Ascending aorta (tissue), 2 donors: ENCODE data around the gene CNPY4. TPM values are rescaled to one million over a fixed set of nuclear protein-coding genes. Genes with fewer than 3 reads are reported as not detected.

Source experiments
- DNase-seq, 2 donors: peaks; one replicate each; pipeline ENCODE4 v3.0.0-alpha.2; 2019; ENCODE audit warnings: low spot score in 2 of 2
- H3K27ac ChIP-seq, 2 donors: fragments of 200-600 bp; sonication (generic); one replicate each; pipeline ENCODE4 v1.5.1; 2016 to 2017; ENCODE audit warnings: mild to moderate bottlenecking in 1 of 2
- H3K27me3 ChIP-seq: fragments of 200-600 bp; sonication (generic); one replicate; pipeline ENCODE4 v1.5.1; 2017
- H3K36me3 ChIP-seq, 2 donors: fragments of 200-600 bp; sonication (generic); one replicate each; pipeline ENCODE4 v1.5.1; 2016
- H3K4me1 ChIP-seq, 2 donors: fragments of 200-600 bp; sonication (generic); one replicate each; pipeline ENCODE4 v1.5.1; 2016 to 2017; ENCODE audit warnings: mild to moderate bottlenecking in 1 of 2
- H3K4me3 ChIP-seq, 2 donors: fragments of 200-600 bp; sonication (generic); one replicate each; pipeline ENCODE4 v1.5.1; 2016 to 2017; ENCODE audit warnings: mild to moderate bottlenecking in 1 of 2
- H3K9me3 ChIP-seq, 2 donors: fragments of 200-600 bp; sonication (generic); one replicate each; pipeline ENCODE4 v1.5.1; 2016
- CTCF ChIP-seq, 3 experiments: fragments of 200-600 bp in 2 of 3; fragments of 450-650 bp in 1 of 3; sonication (generic) in 2 of 3; IDR thresholded peaks; one replicate each; pipeline ENCODE4 v1.5.1; 2016 to 2019; ENCODE audit warnings: antibody characterized with exemption in 3 of 3, mild to moderate bottlenecking in 1 of 3, moderate library complexity in 1 of 3
- intact Hi-C: fragments of 100-400 bp; cut with DNase I; formaldehyde crosslinking; loops from one replicate; pipeline ENCODE4 v1.15.1; 2023
- total RNA-seq: library from RNA; depleted of rRNA; stranded (reverse); fragments of >200 nt; gene quantifications from one replicate; pipeline ENCODE4 v1.1.0, GENCODE V29; 2016

Gene CNPY4
- total RNA-seq, 1 donor from 2014 or later, result 1.4 TPM

DNA sequence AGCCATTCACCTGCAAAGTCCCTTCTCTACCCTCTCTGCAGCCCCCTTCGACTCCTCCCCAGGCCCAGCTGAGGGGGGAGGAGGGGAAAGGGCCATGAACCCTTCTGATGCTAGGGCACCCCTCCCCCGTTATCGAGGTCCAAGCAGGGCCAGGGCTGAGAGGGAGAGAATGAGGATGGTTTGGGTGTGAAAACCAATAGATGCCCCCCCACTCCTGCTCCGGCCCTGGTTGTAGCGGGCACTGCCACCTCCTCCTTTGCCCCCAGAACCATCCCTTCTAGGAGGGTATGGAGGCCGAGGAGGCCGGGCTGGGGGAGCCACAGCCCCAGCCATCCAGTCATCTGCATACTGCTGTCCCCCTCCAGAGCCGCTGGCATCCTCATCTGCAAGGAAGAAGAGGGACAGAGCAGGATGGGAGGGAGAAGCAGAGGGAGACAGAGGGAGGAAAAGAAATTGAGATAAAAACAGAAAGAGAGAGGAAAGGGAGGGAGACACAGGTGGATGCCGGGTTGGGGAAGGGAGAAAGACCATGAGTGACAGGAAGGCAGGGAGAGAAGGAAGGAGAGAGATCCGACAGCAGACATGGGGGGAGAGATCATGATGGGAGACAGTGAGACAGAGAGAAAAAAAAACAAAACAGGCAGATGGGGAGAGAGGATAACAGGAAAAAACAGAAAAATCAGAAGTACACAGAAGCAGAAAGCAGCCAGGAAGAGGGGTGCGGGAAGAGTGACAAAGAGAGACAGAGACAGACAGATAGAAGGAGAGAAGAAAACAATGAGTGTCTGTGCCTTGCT is 50.9 kb downstream of the CNPY4 start:
- intact Hi-C loops, result no loop called here
- Histone ChIP-seq H3K27ac (no peak overlapping the region), H3K27me3 (no peaks in the 10 kb centered on the region), H3K9me3 (no peaks in the 10 kb centered on the region), H3K36me3 (no peaks in the 10 kb centered on the region), H3K4me3 (no peak overlapping the region), H3K4me1 (peaks cover 2 to 10% of the 10 kb centered on the region in 2 donors)
- no peak for TF ChIP-seq CTCF (IDR thresholded peaks at IDR 0.05)
- no peak for DNase-seq

GRCh38 chr7:100171087-100171681 is 51.8 kb downstream of the CNPY4 start:
- Histone ChIP-seq H3K9me3 (no peaks in the 10 kb centered on the region), H3K4me1 (peaks cover 2 to 10% of the 10 kb centered on the region in 2 donors), H3K27me3 (no peaks in the 10 kb centered on the region), H3K4me3 (peak overlapping the region; percentile 56 to 68), H3K36me3 (no peaks in the 10 kb centered on the region), H3K27ac (no peak overlapping the region)
- TF ChIP-seq CTCF (IDR thresholded peaks at IDR 0.05), result no peak
- intact Hi-C loops, result no loop called here
- DNase-seq, result no peak

DNA sequence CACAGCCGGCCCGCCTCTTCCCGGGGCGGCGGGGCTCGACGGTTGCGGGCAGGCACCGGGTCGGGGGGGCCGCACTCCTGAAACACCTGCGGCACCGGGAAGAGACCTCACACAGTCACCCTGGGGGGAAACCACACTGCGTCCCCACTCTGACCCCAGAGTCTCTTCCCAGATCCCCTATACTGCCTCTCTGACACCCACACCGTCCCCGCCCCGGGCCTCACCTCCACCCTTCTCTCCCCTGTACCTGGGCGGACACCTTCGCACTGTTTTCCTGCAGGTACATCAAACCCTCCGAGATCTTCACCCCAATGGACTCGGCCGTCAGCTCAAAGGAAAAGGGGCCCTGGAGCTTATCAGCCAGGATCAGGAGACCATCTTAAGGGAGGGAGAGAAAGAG is 52.4 kb downstream of the CNPY4 start:
- TF ChIP-seq CTCF (IDR thresholded peaks at IDR 0.05), result no peak
- intact Hi-C loops, result no loop called here
- Histone ChIP-seq H3K4me3 (peak overlapping the region; percentile 56 to 68), H3K27me3 (no peaks in the 10 kb centered on the region), H3K4me1 (peaks cover 2 to 12% of the 10 kb centered on the region in 2 donors), H3K36me3 (no peaks in the 10 kb centered on the region), H3K9me3 (no peaks in the 10 kb centered on the region), H3K27ac (no peak overlapping the region)
- no peak for DNase-seq

- Histone ChIP-seq H3K36me3 (no peaks in the 10 kb centered on the region), H3K4me1 (peaks cover 5 to 14% of the 10 kb centered on the region in 2 donors), H3K27me3 (no peaks in the 10 kb centered on the region), H3K27ac (no peak overlapping the region), H3K9me3 (no peaks in the 10 kb centered on the region), H3K4me3 (no peak overlapping the region)
- intact Hi-C loops, result no loop called here
- no peak for DNase-seq
- TF ChIP-seq CTCF (IDR thresholded peaks at IDR 0.05), result no peak
Measured at GRCh38 chr7:100173806-100174495, 54.5 kb downstream of the CNPY4 start.

- TF ChIP-seq CTCF (IDR thresholded peaks at IDR 0.05), result no peak
- H3K36me3 ChIP-seq, result no peaks in the 10 kb centered on the region
- H3K27me3 ChIP-seq, result no peaks in the 10 kb centered on the region
- H3K9me3 ChIP-seq, result no peaks in the 10 kb centered on the region
- H3K27ac ChIP-seq, result no peak overlapping the region
- intact Hi-C loops, result no loop called here
- H3K4me3 ChIP-seq, result no peak overlapping the region
- H3K4me1 ChIP-seq, result peaks cover 5 to 12% of the 10 kb centered on the region in 2 donors
- DNase-seq, result no peak
Measured at GRCh38 chr7:100174582-100174981, 55.1 kb downstream of the CNPY4 start.

Other genes with a start within 250 kb of the CNPY4 start
- not detected for gene OR2AE1, start 242.6 kb upstream of the CNPY4 start, total RNA-seq
- 12.7 TPM for gene TRIM4, start 200.1 kb upstream of the CNPY4 start, total RNA-seq
- gene GJC3, start 190.0 kb upstream of the CNPY4 start, total RNA-seq, result not detected
- not detected for gene AZGP1, start 143.6 kb upstream of the CNPY4 start, total RNA-seq
- 19.9 TPM for gene ZKSCAN1, start 104.0 kb upstream of the CNPY4 start, total RNA-seq
- 58.5 TPM for gene ZSCAN21, start 69.9 kb upstream of the CNPY4 start, total RNA-seq
- 6.9 TPM for gene ZNF3, start 37.9 kb upstream of the CNPY4 start, total RNA-seq
- 18.1 TPM for gene COPS6, start 30.7 kb upstream of the CNPY4 start, total RNA-seq
- gene MCM7, start 18.2 kb upstream of the CNPY4 start, total RNA-seq, result 52.2 TPM
- gene AP4M1, start 18.0 kb upstream of the CNPY4 start, total RNA-seq, result 29.6 TPM
- gene TAF6, start 276 bp upstream of the CNPY4 start, total RNA-seq, result 103 TPM
- gene MBLAC1, start 7.3 kb downstream of the CNPY4 start, total RNA-seq, result not detected
- 131 TPM for gene LAMTOR4, start 29.3 kb downstream of the CNPY4 start, total RNA-seq
- 22.0 TPM for gene TRAPPC14, start 39.1 kb downstream of the CNPY4 start, total RNA-seq
- gene GAL3ST4, start 49.0 kb downstream of the CNPY4 start, total RNA-seq, result 3.5 TPM
- not detected for gene GPC2, start 57.7 kb downstream of the CNPY4 start, total RNA-seq
- not detected for gene STAG3, start 58.3 kb downstream of the CNPY4 start, total RNA-seq
- gene PVRIG, start 100.3 kb downstream of the CNPY4 start, total RNA-seq, result 27.8 TPM
- gene SPDYE3, start 188.1 kb downstream of the CNPY4 start, total RNA-seq, result not detected
- gene PILRB, start 238.5 kb downstream of the CNPY4 start, total RNA-seq, result 67.2 TPM